IMR-90 (cell line): ENCODE measurements around the gene FMNL1. TPM values are rescaled to one million over a fixed set of nuclear protein-coding genes. Genes with fewer than 3 reads are reported as not detected.
A peak's percentile ranks its signal among the peaks of the same experiment; 100 is the strongest.

Experiments
- ATAC-seq: fragments of 200-7000 bp; cut with Tn5 transposase; 2 replicates; pipeline ENCODE4 v1.9.1; 2020; ENCODE audit warnings: low read depth, mild to moderate bottlenecking, moderate library complexity
- BruUV-seq: library from RNA; stranded (reverse); fragments of 400-500 nt; replicated peaks from 2 replicates; lab custom pipeline; 2021; lab: Mats Ljungman, UMichigan
- CTCF ChIA-PET: fragments of 300-600 bp; formaldehyde crosslinking; extraction: SDS; loops from one replicate; lab custom pipeline; 2021; ENCODE audit warnings: antibody characterized with exemption; lab: Yijun Ruan, JAX
- POLR2A ChIA-PET: fragments of 300-600 bp; sonication (Branson Sonifier 250); formaldehyde crosslinking; loops from one replicate; lab custom pipeline; 2022; ENCODE audit warnings: antibody characterized with exemption; ENCODE audit not compliant: unreplicated experiment; lab: Charles Lee
- DNase-seq: peaks from one replicate; pipeline ENCODE4 v3.0.0; 2013
- H2AFZ ChIP-seq: replicated peaks from 2 replicates; pipeline ENCODE3; 2013; ENCODE audit warnings: low read length, mild to moderate bottlenecking; ENCODE audit not compliant: poor library complexity
- H2AK5ac ChIP-seq: 2 replicates; pipeline ENCODE4 v1.6.1; 2013; ENCODE audit warnings: low read depth, low read length, inconsistent platforms
- H2AK9ac ChIP-seq: replicated peaks from 2 replicates; pipeline ENCODE3; 2013; ENCODE audit warnings: mild to moderate bottlenecking, low read depth, low read length, moderate library complexity; ENCODE audit not compliant: poor library complexity
- H2BK120ac ChIP-seq: 2 replicates; pipeline ENCODE4 v1.6.1; 2013; ENCODE audit warnings: low read depth, low read length, inconsistent platforms
- H2BK15ac ChIP-seq: 3 replicates; pipeline ENCODE4 v1.6.1; 2013; ENCODE audit warnings: low read depth, low read length, inconsistent platforms
- H2BK20ac ChIP-seq: 2 replicates; pipeline ENCODE4 v1.6.1; 2013; ENCODE audit warnings: low read depth, mild to moderate bottlenecking, inconsistent platforms, low read length, moderate library complexity
- H2BK5ac ChIP-seq: 2 replicates; pipeline ENCODE4 v1.6.1; 2013; ENCODE audit warnings: mild to moderate bottlenecking, low read depth, low read length, inconsistent platforms; ENCODE audit not compliant: poor library complexity, severe bottlenecking
- H3K14ac ChIP-seq: replicated peaks from 2 replicates; pipeline ENCODE4 v1.6.1; 2013; ENCODE audit warnings: low read depth, low read length, inconsistent platforms
- H3K18ac ChIP-seq: 2 replicates; pipeline ENCODE4 v1.6.1; 2013; ENCODE audit warnings: low read depth, low read length, control low read depth
- H3K23ac ChIP-seq: 2 replicates; pipeline ENCODE4 v1.6.1; 2013; ENCODE audit warnings: low read depth, low read length, inconsistent platforms
- H3K27ac ChIP-seq: 2 replicates; pipeline ENCODE4 v1.5.1; 2013; ENCODE audit warnings: mild to moderate bottlenecking, control low read depth, low read length; ENCODE audit not compliant: insufficient read depth
- H3K27me3 ChIP-seq: 2 replicates; pipeline ENCODE4 v1.6.1; 2013; ENCODE audit warnings: low read length; ENCODE audit not compliant: control insufficient read depth, insufficient read depth
- H3K36me3 ChIP-seq: 2 replicates; pipeline ENCODE4 v1.6.1; 2013; ENCODE audit warnings: low read length, mixed read lengths; ENCODE audit not compliant: control insufficient read depth, insufficient read depth
- H3K4ac ChIP-seq: 2 replicates; pipeline ENCODE4 v1.6.1; 2013; ENCODE audit warnings: low read depth, low read length, inconsistent platforms
- H3K4me1 ChIP-seq: 2 replicates; pipeline ENCODE4 v1.6.1; 2013; ENCODE audit warnings: low read length, mixed read lengths; ENCODE audit not compliant: control insufficient read depth, insufficient read depth
- H3K4me2 ChIP-seq: 2 replicates; pipeline ENCODE4 v1.6.1; 2013; ENCODE audit warnings: low read depth, mild to moderate bottlenecking, control low read depth, low read length, moderate library complexity
- H3K4me3 ChIP-seq: 2 replicates; pipeline ENCODE4 v1.5.1; 2013; ENCODE audit warnings: low read depth, mild to moderate bottlenecking, control low read depth, low read length, moderate library complexity; ENCODE audit not compliant: insufficient read depth
- H3K56ac ChIP-seq: 2 replicates; pipeline ENCODE4 v1.6.1; 2013; ENCODE audit warnings: low read length, inconsistent platforms; ENCODE audit not compliant: insufficient read depth; ENCODE audit errors: extremely low read depth
- H3K79me1 ChIP-seq, 2 experiments: 2 replicates each; pipeline ENCODE4 v1.6.1; 2013; ENCODE audit warnings: low read length in 2 of 2, inconsistent platforms in 1 of 2, low read depth in 1 of 2
- H3K9ac ChIP-seq: 2 replicates; pipeline ENCODE4 v1.6.1; 2013; ENCODE audit warnings: low read depth, low read length, control low read depth
- H3K9me1 ChIP-seq: 2 replicates; pipeline ENCODE4 v1.6.1; 2013; ENCODE audit warnings: low read length, inconsistent platforms; ENCODE audit not compliant: insufficient read depth
- H3K9me3 ChIP-seq: 2 replicates; pipeline ENCODE4 v1.6.1; 2013; ENCODE audit warnings: low read length; ENCODE audit not compliant: control insufficient read depth, insufficient read depth
- H4K20me1 ChIP-seq: 2 replicates; pipeline ENCODE4 v1.6.1; 2013; ENCODE audit warnings: low read length, inconsistent platforms; ENCODE audit not compliant: insufficient read depth
- H4K5ac ChIP-seq: 2 replicates; pipeline ENCODE4 v1.6.1; 2013; ENCODE audit warnings: mild to moderate bottlenecking, low read depth, low read length, control low read depth
- H4K8ac ChIP-seq, 2 experiments: 2 replicates each; pipeline ENCODE4 v1.6.1; 2013; ENCODE audit warnings: low read depth in 2 of 2, low read length in 2 of 2, control low read depth in 1 of 2, inconsistent platforms in 1 of 2
- H4K91ac ChIP-seq: 2 replicates; pipeline ENCODE4 v1.6.1; 2013; ENCODE audit warnings: low read depth, low read length, inconsistent platforms; ENCODE audit not compliant: insufficient read depth
- CEBPB ChIP-seq: IDR thresholded peaks from 2 replicates; pipeline ENCODE4 v1.6.1; 2012; ENCODE audit warnings: low read depth, low read length, improper control_type of control experiment
- CTCF ChIP-seq: conservative IDR thresholded peaks from 2 replicates; pipeline ENCODE4 v1.5.1; 2012; ENCODE audit warnings: mild to moderate bottlenecking, low read depth, low read length, improper control_type of control experiment
- ELK1 ChIP-seq: fragments of 150-350 bp; IDR thresholded peaks from 2 replicates; pipeline ENCODE4 v1.6.1; 2016; ENCODE audit warnings: low read depth, mild to moderate bottlenecking, low read length, moderate library complexity, borderline replicate concordance
- FOS ChIP-seq: fragments of 150-350 bp; IDR thresholded peaks from 2 replicates; pipeline ENCODE4 v1.6.1; 2016; ENCODE audit warnings: low read depth, low read length
- MXI1 ChIP-seq: IDR thresholded peaks from 2 replicates; pipeline ENCODE4 v1.6.1; 2012; ENCODE audit warnings: low read depth, mild to moderate bottlenecking, low read length, moderate library complexity, borderline replicate concordance
- NFE2L2 ChIP-seq: fragments of 150-350 bp; IDR thresholded peaks from 2 replicates; pipeline ENCODE4 v1.6.1; 2016; ENCODE audit warnings: low read depth, mild to moderate bottlenecking, low read length
- RCOR1 ChIP-seq: IDR thresholded peaks from 2 replicates; pipeline ENCODE4 v1.6.1; 2012; ENCODE audit warnings: mild to moderate bottlenecking, low read length, improper control_type of control experiment; ENCODE audit not compliant: insufficient replicate concordance
- RFX5 ChIP-seq: IDR thresholded peaks from 2 replicates; pipeline ENCODE4 v1.8.0; 2012; ENCODE audit warnings: low read depth, mild to moderate bottlenecking, low read length, moderate library complexity
- USF2 ChIP-seq: fragments of 150-350 bp; IDR thresholded peaks from 2 replicates; pipeline ENCODE4 v1.6.1; 2017; ENCODE audit warnings: mild to moderate bottlenecking, antibody characterized with exemption, low read length, low read depth
- WGBS, 2 experiments: methylation state at CpG; one replicate each; pipeline versions ENCODE4 v1.1.5 to v1.1.7; 2013; ENCODE audit warnings: missing lambda C conversion rate in 2 of 2; ENCODE audit not compliant: insufficient read length in 1 of 2; ENCODE audit errors: extremely low coverage in 2 of 2; 5-methylcytosine and 5-hydroxymethylcytosine counted together
- dilution Hi-C: fragments of 300-500 bp; cut with HindIII; formaldehyde crosslinking; loops from one replicate; pipeline ENCODE4 v1.14.3; 2018; ENCODE audit warnings: low sequenced_read_pairs; ENCODE audit not compliant: unreplicated experiment
- in situ Hi-C: fragments of 300-500 bp; cut with MboI; formaldehyde crosslinking; loops from 3 replicates; pipeline ENCODE4 v1.14.3; 2019; ENCODE audit warnings: low sequenced_read_pairs, inconsistent platforms, mixed read lengths
- intact Hi-C: fragments of 100-400 bp; cut with micrococcal nuclease; formaldehyde crosslinking; loops from 2 replicates; pipeline ENCODE4 v1.10.0; 2022
- polyA plus RNA-seq, 3 experiments: library from polyadenylated mRNA; depleted of rRNA; stranded (reverse); fragments of >200 nt; gene quantifications; 2 replicates each; pipeline ENCODE4 v1.2.3, GENCODE V29; 2012; ENCODE audit warnings: low replicate concordance in 1 of 3
- total RNA-seq: library from RNA; depleted of rRNA; stranded (reverse); fragments of >200 nt; gene quantifications from 2 replicates; pipeline ENCODE4 v1.2.3, GENCODE V29; 2012

Gene FMNL1
- total and polyA plus RNA-seq, 2 of the 4 experiments (the other 2 are of a cell fraction), result 0.36 to 2.3 TPM

- Histone ChIP-seq H3K9me3 (no peaks in the 10 kb centered on the region), H3K27ac (no peak overlapping the region), H3K18ac (no peak overlapping the region), H3K27me3 (peaks cover 4% of the 10 kb centered on the region; the same call in 1 of the 2 replicates), H4K20me1 (no peaks in the 10 kb centered on the region), H4K8ac (no peak overlapping the region), H2BK5ac (no peak overlapping the region), H3K79me1 (0 out of 4 replicates have a peak, but pooled peaks cover 0 to 4% of the 10 kb centered on the region in 2 experiments), H3K4me1 (peaks cover 6% of the 10 kb centered on the region; the same call in 1 of the 2 replicates), H2BK120ac (no peak overlapping the region), H3K9ac (no peak overlapping the region), H4K91ac (no peak overlapping the region), H3K9me1 (0 out of 2 replicates have a peak, but pooled peaks cover 2% of the 10 kb centered on the region), H3K14ac (no peak overlapping the region), H4K5ac (no peak overlapping the region), H2AK9ac (no peak overlapping the region), H3K4me2 (no peak overlapping the region; the same call in 1 of the 2 replicates), H3K4ac (no peak overlapping the region), H3K36me3 (peaks cover 14% of the 10 kb centered on the region; the same call in 1 of the 2 replicates), H3K56ac (no peak overlapping the region), H3K4me3 (no peak overlapping the region), H3K23ac (no peak overlapping the region), H2BK15ac (no peak overlapping the region), H2AFZ (peak overlapping the region; percentile 46), H2AK5ac (no peak overlapping the region), H2BK20ac (no peak overlapping the region)
- dilution Hi-C loops (no loop called here), intact Hi-C loops (no loop called here), in situ Hi-C loops (no loop called here)
- CTCF ChIA-PET, result interaction anchor here (0.5 to 1.6 kb wide), 2 partner anchors 23 to 652 kb away, joined by 3 to 4 read pairs; no protein-coding TSS in a partner anchor
- POLR2A ChIA-PET, result no interaction called here
- TF ChIP-seq NFE2L2 (no peak), FOS (no peak), RFX5 (no peak), ELK1 (no peak), RCOR1 (no peak), MXI1 (no peak), CEBPB (no peak), CTCF (no peak), USF2 (no peak)
- WGBS, 2 experiments, result 11% methylated on average over 19 of the region's 62 CpGs; no CpG with 5 or more reads in 1 of the 2 experiments
- DNase-seq (no peak), ATAC-seq (no peak)
- BruUV-seq, result no TSS peak
Observed at GRCh38 chr17:45241328-45242028, 19.8 kb downstream of the FMNL1 start.
